ENCODE results near the gene ZNRD2. TPM values are rescaled to one million over a fixed set of nuclear protein-coding genes. Genes with fewer than 3 reads are reported as not detected.

ZNRD2 gene
- total RNA-seq, 1 experiment from 2014 or later, result 106 TPM

GRCh38 chr11:65573391-65574079 lies 3.3 kb downstream of the ZNRD2 start:
- no peak for DNase-seq (ENCODE audit: low read depth)

- peak; percentile 92 for DNase-seq (ENCODE audit: low read depth)
Measured at GRCh38 chr11:65574109-65574810, 4.0 kb downstream of the ZNRD2 start.

GRCh38 chr11:65574811-65575567 lies 4.7 kb downstream of the ZNRD2 start:
- peak; percentile 50 for DNase-seq (ENCODE audit: low read depth)

DNA sequence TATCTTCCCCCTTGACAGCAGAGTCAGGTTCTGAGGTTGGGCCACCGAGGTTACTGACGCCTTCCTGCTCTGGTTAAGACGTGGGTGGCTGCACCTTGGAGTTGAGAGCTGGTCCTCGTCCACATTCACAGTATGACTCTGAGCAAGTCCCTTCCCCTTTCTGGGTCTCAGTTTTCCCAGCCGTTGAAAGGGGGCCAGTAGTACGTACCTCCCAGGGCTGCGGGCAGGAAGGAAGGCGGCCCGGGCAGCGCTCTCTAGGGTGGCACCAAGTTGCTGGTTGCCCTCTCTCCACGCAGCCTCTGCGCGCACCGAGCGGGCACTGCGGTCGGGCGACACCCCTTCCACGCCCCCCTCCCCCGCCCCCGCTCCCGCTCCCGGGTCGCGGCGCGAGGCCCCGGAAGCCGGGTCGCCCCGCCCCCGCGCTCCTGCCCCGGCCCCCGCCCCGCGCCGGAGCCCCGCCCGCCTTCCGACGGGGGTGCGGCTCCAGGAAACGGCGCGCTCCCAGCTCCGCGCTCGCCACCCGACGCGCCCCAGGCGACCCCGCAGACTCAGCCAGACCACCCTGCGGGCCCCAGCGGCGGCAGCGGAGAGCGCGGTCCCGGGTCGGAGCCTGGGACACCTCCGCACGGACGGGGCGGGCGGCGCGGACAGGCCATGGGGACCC lies 5.4 kb downstream of the ZNRD2 start, which contains the start of gene EHBP1L1:
Gene EHBP1L1 (plus strand): TSS at position 486 of the 664 bp plus-strand sequence. CDS start 250 bp downstream, outside the sequence.
- DNase-seq (ENCODE audit: low read depth), result no peak

GRCh38 chr11:65576232-65576866 lies 6.1 kb downstream of the ZNRD2 start:
- DNase-seq (ENCODE audit: low read depth), result no peak

DNA sequence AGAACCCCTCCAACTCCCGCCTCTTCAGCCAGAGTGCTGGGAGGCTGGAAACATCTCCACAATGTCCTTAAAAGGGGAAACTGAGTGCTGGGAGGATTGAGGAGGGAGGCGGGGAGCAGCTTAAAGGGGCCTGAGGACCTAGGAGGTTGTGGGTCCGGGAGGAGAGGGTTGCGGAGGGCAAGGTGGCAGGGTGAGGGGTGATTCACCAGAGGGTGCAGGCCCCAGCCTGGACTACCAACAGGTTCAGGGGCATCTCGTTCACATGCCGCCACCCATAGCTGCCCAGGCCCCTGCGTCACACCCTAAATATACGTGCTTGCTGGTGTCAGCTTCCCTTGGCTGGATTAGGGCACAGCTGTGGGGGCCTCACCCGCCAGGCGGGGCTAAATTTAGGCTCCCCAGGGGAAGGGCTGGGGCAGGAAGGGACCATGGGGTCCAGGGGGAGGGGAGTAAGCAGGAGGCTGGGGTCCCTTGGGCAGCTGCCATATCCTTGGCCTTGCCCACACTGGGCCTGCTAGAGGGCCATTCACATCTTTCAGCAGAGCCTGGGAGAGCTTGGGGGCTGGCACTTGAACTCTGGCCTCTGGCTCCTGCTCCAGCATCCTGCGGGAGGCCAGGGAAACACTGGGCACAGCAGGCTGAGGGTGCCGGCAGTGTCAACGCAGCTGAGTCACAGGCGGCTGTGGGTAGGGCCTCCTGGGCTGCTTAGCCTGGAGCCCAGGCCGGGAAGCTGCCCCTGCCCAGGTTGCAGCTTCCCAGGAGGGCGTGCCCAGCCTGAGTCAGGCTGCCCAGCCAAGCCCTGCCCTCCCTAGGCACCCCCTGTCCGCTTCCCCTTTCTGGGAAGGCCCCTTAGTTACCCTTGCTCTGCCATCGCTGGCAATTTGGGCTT lies 6.8 kb downstream of the ZNRD2 start:
- DNase-seq (ENCODE audit: low read depth), result peak; percentile 91

DNA sequence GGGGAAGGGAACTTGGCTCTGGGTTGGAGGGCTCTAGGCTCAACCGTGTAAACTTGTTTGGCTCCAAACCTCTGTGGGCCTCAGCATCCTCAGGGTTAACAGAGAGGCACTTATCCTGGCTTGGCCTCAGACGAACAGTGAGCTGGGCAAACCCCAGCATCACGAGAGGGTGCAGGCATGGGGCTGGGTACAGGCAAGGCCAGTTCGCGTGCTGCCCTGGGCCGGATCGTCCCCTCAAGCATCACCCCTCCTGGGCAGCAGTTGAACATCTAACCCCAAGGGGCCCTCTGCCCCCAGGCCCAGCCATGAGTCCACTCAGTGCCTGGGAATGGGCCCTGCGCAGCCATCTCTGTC lies 7.5 kb downstream of the ZNRD2 start:
- DNase-seq (ENCODE audit: low read depth), result no peak

DNA sequence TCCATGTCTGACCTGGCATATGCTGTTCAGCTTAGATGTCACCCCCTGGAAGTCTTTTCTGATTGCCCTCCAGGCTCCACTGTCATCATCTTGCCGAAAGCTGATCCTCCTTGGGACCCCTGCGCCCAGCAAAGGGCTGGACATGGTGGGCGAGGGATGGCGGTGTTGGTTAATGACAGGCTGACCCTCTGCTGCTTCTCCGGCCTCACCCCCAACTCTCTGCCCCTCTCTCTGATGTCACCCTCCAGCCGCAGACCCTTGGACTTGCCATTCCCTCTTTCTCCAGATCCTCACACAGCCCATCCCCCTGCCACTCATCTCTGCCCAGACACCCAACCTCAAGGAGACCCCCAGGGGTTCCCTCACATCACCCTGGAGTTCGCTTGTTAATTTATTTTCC lies 7.9 kb downstream of the ZNRD2 start:
- DNase-seq (ENCODE audit: low read depth), result no peak

DNA sequence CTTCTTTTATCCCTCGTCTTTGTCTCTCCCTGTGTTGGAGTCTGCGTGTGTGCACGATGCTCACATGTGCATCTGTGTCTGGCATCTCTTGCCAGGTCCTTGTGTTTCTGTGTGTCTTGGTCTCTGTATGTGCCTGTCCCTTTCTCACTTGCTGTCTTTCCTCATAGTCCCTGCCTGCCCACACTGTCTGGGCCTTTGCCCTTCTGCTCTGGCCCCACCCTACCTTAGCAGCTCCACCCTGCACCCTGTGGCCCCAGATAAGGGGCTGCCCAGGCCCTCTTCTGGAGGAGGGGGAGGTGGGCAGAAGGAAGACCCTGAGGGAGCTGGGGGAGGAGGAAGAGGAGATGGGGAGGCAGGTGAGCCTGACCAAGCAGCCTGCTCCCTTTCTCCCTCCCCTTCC lies 8.4 kb downstream of the ZNRD2 start:
- DNase-seq (ENCODE audit: low read depth), result no peak

GRCh38 chr11:65579291-65579690 lies 9.0 kb downstream of the ZNRD2 start:
- DNase-seq (ENCODE audit: low read depth), result no peak

DNA sequence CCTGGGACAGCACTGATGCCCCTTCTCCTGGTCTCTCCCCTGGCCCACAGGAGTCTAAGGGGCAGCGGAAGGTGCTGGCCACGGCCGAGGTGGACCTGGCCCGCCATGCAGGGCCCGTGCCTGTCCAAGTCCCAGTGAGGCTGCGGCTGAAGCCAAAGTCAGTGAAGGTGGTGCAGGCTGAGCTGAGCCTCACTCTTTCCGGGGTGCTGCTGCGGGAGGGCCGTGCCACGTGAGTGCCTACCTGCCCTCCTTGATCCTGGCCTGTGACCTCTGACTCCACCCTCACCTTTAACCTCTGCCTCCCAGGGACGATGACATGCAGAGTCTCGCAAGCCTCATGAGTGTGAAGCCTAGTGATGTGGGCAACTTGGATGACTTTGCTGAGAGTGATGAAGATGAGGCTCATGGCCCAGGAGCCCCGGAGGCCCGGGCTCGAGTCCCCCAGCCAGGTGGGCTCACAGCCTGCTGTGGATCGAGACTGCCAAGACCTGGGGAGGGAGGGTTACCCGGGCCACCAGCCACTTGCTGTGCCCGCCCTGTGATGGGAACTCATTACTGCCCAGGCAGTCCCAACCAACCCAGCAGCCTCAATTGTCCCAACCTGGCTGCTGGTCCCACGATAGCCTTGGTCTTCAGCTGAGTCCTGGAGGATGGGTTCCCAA lies 9.9 kb downstream of the ZNRD2 start:
- no peak for DNase-seq (ENCODE audit: low read depth)

DNA sequence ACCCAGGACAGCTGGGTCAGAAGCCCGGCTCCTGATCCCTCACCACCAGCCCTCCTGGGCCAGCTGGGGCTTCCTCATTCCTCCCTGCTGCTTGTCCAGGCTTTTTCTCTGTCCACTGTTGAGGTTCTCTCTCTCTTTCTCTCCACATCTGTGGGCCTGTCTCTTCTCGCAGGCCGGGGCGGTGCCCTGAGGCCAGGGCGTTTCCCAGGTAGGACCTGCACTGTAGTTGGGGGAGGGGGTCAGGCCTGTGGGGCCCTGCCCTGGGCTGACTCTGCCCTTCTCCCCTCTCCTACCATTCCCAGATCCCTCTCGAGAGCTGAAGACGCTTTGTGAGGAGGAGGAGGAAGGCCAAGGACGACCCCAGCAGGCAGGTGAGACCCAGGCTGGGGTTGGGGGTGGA lies 10.5 kb downstream of the ZNRD2 start:
- no peak for DNase-seq (ENCODE audit: low read depth)

GRCh38 chr11:65581928-65582327 lies 11.7 kb downstream of the ZNRD2 start:
- DNase-seq (ENCODE audit: low read depth), result no peak

DNA sequence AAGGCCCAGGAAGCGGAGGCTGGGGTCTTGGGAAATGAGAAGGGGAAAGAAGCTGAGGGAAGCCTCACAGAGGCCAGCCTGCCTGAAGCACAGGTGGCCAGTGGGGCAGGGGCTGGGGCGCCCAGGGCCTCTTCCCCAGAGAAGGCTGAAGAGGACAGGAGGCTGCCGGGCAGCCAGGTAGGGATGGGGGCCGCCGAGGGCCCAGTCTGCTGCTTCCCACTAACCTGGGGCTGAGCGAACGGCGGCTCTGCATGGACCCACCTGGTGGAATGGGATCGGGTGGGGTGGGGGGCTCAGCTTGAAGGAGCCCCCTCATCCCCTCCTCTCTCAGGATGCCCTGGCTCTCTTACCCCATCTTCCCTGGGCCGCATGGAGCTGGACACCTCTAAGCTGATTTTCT lies 13.3 kb downstream of the ZNRD2 start:
- DNase-seq (ENCODE audit: low read depth), result no peak

- no peak for DNase-seq (ENCODE audit: low read depth)
Measured at GRCh38 chr11:65584106-65584505, 13.8 kb downstream of the ZNRD2 start.

DNA sequence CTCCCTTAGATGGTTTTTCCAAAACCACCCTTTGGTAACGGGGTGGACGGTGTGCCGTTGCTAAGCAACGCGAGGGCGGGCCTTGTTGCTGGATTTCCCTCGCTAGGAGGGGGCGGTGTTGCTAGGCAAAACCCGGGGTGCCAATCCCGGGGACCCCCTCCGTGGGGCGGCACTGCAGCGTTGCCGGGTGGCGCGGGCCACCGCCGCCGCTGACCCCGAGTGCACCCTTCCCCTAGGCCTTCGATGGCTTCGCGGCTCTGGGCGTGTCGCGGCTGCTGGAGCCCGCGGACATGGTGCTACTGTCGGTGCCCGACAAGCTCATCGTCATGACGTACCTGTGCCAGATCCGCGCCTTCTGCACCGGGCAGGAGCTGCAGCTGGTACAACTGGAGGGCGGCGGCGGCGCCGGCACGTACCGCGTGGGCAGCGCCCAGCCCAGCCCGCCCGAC lies 14.5 kb downstream of the ZNRD2 start:
- DNase-seq (ENCODE audit: low read depth), result no peak

DNA sequence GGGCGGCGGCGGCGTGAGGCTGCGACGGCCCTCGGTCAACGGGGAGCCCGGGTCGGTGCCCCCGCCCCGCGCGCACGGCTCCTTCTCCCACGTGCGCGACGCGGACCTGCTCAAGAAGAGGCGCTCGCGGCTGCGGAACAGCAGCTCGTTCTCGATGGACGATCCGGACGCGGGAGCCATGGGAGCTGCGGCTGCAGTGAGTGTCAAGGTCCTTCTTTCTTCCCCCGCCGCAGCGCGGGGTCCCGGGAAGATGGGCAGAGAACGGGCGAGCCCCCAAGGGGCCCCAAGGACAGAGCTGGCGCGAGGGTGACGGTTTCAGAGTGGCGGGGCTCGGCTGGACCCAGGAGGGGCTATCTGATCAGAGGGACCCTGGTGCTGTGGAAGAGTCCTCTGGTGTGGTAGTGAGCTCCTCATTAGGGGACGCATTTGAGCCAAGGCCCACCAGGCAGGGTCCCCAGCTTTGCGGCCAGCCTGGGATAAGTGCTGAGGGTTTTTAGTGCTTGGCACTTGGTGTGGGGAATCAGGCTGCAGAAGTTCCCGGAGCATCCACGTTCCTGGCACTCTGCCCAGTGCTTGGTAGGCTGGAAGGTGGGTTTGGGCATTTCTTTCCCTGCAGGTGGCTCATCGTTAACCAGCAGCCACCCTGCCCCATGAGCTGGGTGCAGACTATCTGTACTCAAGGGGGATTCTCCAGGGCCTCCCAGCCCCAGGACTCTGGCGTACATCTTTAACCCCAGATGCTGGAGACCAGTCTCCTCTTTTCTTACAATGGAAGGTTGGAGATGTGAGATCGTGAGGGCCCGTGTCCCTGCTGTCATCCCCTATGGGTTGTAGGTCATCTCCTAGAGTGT lies 15.3 kb downstream of the ZNRD2 start:
- DNase-seq (ENCODE audit: low read depth), result no peak

DNA sequence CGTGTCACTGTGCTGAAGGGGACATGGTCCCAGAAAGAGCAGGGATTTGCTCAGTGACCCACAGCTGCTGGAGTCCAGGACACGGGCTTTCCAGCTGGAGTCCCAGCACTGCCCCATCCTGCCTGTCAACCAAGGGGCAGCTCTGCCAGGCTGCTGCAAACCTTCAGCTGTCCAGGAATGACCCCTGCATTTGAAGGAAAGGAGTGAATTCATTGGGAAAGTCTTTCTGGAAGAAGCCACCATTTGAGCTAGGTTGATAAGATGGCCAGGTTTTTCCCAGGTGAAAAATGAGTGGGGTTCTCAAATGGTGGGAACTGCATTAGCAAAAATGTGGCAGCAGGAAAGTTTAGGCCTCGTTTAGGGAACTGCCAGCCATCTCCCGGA lies 16.0 kb downstream of the ZNRD2 start:
- DNase-seq (ENCODE audit: low read depth), result no peak

DNA sequence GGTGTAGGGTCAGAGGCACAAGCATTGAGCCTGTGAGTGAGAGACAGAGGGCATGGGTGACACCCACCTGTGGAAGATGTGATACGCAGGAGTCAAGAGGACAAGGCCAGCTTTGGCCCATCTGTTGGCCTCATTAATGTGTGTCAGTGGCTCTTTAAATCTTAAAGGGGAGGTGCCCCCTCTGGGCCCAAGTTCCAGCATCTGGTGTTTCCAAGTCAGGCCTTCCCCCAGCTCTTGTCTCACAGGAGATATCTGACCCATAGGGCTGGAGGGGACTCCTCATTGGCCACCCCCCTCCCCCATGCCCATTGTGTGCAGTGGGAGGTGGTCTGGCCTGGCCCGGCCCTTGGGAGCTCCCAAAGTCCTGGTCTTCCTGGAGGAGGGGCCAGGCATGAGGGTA lies 16.4 kb downstream of the ZNRD2 start:
- DNase-seq (ENCODE audit: low read depth), result no peak
